HEK293 (cell line): ENCODE measurements around the gene FGFR2.

ENCODE experiments used
- ATF2 ChIP-seq: fragments of 450-650 bp; formaldehyde crosslinking; IDR thresholded peaks from 2 replicates; pipeline ENCODE4 v1.5.1; 2016; ENCODE audit warnings: missing biosample characterization, missing genetic modification characterization, low read depth
- CTCF ChIP-seq: fragments of 450-650 bp; formaldehyde crosslinking; IDR thresholded peaks from 2 replicates; pipeline ENCODE4 v1.5.1; 2016; ENCODE audit warnings: missing biosample characterization, missing genetic modification characterization
- KLF1 ChIP-seq: fragments of 450-650 bp; formaldehyde crosslinking; IDR thresholded peaks from 2 replicates; pipeline ENCODE4 v1.5.1; 2016; ENCODE audit warnings: missing biosample characterization, missing genetic modification characterization
- YY1 ChIP-seq: fragments of 450-650 bp; formaldehyde crosslinking; IDR thresholded peaks from 2 replicates; pipeline ENCODE4 v1.5.1; 2018; ENCODE audit warnings: missing biosample characterization, missing genetic modification characterization
- ZBTB8A ChIP-seq: fragments of 450-650 bp; formaldehyde crosslinking; IDR thresholded peaks from 2 replicates; pipeline ENCODE4 v1.5.1; 2016; ENCODE audit warnings: missing biosample characterization, missing genetic modification characterization
- ZNF10 ChIP-seq: fragments of 450-650 bp; formaldehyde crosslinking; IDR thresholded peaks from 2 replicates; pipeline ENCODE4 v1.5.1; 2017; ENCODE audit warnings: missing biosample characterization, missing genetic modification characterization
- ZNF121 ChIP-seq: fragments of 450-650 bp; formaldehyde crosslinking; IDR thresholded peaks from 2 replicates; pipeline ENCODE4 v1.5.1; 2016; ENCODE audit warnings: missing biosample characterization, missing genetic modification characterization
- ZNF184 ChIP-seq: fragments of 450-650 bp; IDR thresholded peaks from 2 replicates; pipeline ENCODE4 v1.5.1; 2018; ENCODE audit warnings: missing biosample characterization, mild to moderate bottlenecking, missing genetic modification characterization
- ZNF274 ChIP-seq, 2 experiments: fragments of 200-500 bp in 1 of 2; fragments of 450-650 bp in 1 of 2; sonication (Bioruptor generic) in 1 of 2; formaldehyde crosslinking in 1 of 2; IDR thresholded peaks; 2 replicates each; pipeline versions ENCODE4 v1.5.1 to v1.6.1; 2014 to 2016; ENCODE audit warnings: borderline replicate concordance in 1 of 2, inconsistent platforms in 1 of 2, low read length in 1 of 2, missing biosample characterization in 1 of 2, missing genetic modification characterization in 1 of 2
- ZNF311 ChIP-seq: fragments of 450-650 bp; formaldehyde crosslinking; IDR thresholded peaks from 2 replicates; pipeline ENCODE4 v1.5.1; 2017; ENCODE audit warnings: missing biosample characterization, missing genetic modification characterization, borderline replicate concordance
- ZNF423 ChIP-seq: fragments of 450-650 bp; formaldehyde crosslinking; IDR thresholded peaks from 2 replicates; pipeline ENCODE4 v1.5.1; 2016; ENCODE audit warnings: missing biosample characterization, missing genetic modification characterization
- ZNF629 ChIP-seq: fragments of 450-650 bp; formaldehyde crosslinking; IDR thresholded peaks from 2 replicates; pipeline ENCODE4 v1.5.1; 2017; ENCODE audit warnings: missing biosample characterization, missing genetic modification characterization
- ZNF830 ChIP-seq: fragments of 450-650 bp; IDR thresholded peaks from 2 replicates; pipeline ENCODE4 v1.5.0; 2018; ENCODE audit warnings: missing biosample characterization, missing genetic modification characterization, low read depth, mild to moderate bottlenecking, moderate library complexity

- peak; percentile 41; the same call in 1 of the 2 replicates for TF ChIP-seq ZNF629 (tag by site-specific recombination)
- no peak for TF ChIP-seq ZBTB8A
- no peak for TF ChIP-seq ZNF311 (tag by site-specific recombination)
- TF ChIP-seq CTCF, result no peak
- TF ChIP-seq ZNF830, result no peak
- no peak for TF ChIP-seq KLF1
- no peak for TF ChIP-seq YY1 (tag by site-specific recombination)
- TF ChIP-seq ZNF184 (tag by site-specific recombination), result no peak
- 0 out of 2 replicates have a peak, but pooled peaks have one; percentile 35 for TF ChIP-seq ZNF423 (tag by site-specific recombination)
- no peak for TF ChIP-seq ATF2 (tag by site-specific recombination)
- TF ChIP-seq ZNF10 (tag by site-specific recombination), result no peak
- no peak for TF ChIP-seq ZNF121
- TF ChIP-seq ZNF274 (IDR thresholded peaks at IDR 0.05; ENCODE audit: low read length), result no peak
- no peak for TF ChIP-seq ZNF274 (tag by site-specific recombination; IDR thresholded peaks at IDR 0.05; ENCODE audit: borderline replicate concordance)
Measured at GRCh38 chr10:121525251-121526134, 72.8 kb downstream of the FGFR2 start.
